Keratinocyte (primary cell): ENCODE data around the gene DIAPH1. TPM values are rescaled to one million over a fixed set of nuclear protein-coding genes. Genes with fewer than 3 reads are reported as not detected.

Experiments
- DNase-seq: peaks from one replicate; pipeline ENCODE4 v3.0.0-alpha.2; 2011; ENCODE audit warnings: low read depth, missing footprints, low spot score
- FAIRE-seq: peaks from 2 replicates; lab custom pipeline; 2011; peaks lifted over from hg19 to GRCh38; lab: Jason Lieb, UNC
- H2AFZ ChIP-seq: 2 replicates; pipeline ENCODE4 v1.6.0; 2012; ENCODE audit warnings: low read length, control low read depth, inconsistent platforms; ENCODE audit not compliant: control insufficient read depth
- H3K27ac ChIP-seq: 2 replicates; pipeline ENCODE4 v1.5.1; 2011; ENCODE audit warnings: low read length; ENCODE audit not compliant: control insufficient read depth, insufficient read depth
- H3K27me3 ChIP-seq: 3 replicates; pipeline ENCODE4 v1.6.0; 2011; ENCODE audit warnings: low read length; ENCODE audit not compliant: control insufficient read depth, insufficient read depth; ENCODE audit errors: extremely low read depth
- H3K36me3 ChIP-seq, 2 experiments: 2 replicates in 1 of 2; 3 replicates in 1 of 2; pipeline ENCODE4 v1.5.1; 2011; ENCODE audit warnings: low read length in 2 of 2, mild to moderate bottlenecking in 1 of 2; ENCODE audit not compliant: control insufficient read depth in 2 of 2, insufficient read depth in 2 of 2; ENCODE audit errors: extremely low read depth in 1 of 2
- H3K4me1 ChIP-seq: 3 replicates; pipeline ENCODE4 v1.5.1; 2011; ENCODE audit warnings: low read length; ENCODE audit not compliant: control insufficient read depth, insufficient read depth; ENCODE audit errors: extremely low read depth
- H3K4me2 ChIP-seq: 3 replicates; pipeline ENCODE4 v1.6.0; 2011; ENCODE audit warnings: low read depth, low read length; ENCODE audit not compliant: control insufficient read depth, insufficient read depth; ENCODE audit errors: extremely low read depth
- H3K4me3 ChIP-seq, 3 experiments: fragments of 200-600 bp in 1 of 3; sonication (generic) in 1 of 3; 2 replicates in 2 of 3; 3 replicates in 1 of 3; pipeline ENCODE4 v1.5.1; 2011 to 2016; ENCODE audit warnings: low read length in 3 of 3, mild to moderate bottlenecking in 3 of 3, control low read depth in 2 of 3, inconsistent platforms in 1 of 3, low read depth in 1 of 3, mixed read lengths in 1 of 3, mixed run types in 1 of 3, moderate library complexity in 1 of 3; ENCODE audit not compliant: control insufficient read depth in 2 of 3, insufficient read depth in 2 of 3; ENCODE audit errors: extremely low read depth in 1 of 3
- H3K79me2 ChIP-seq: 2 replicates; pipeline ENCODE4 v1.6.0; 2012; ENCODE audit warnings: low read length; ENCODE audit not compliant: control insufficient read depth, insufficient read depth
- H3K9ac ChIP-seq: 3 replicates; pipeline ENCODE4 v1.6.0; 2011; ENCODE audit warnings: low read length; ENCODE audit not compliant: control insufficient read depth, insufficient read depth; ENCODE audit errors: extremely low read depth
- H3K9me1 ChIP-seq: 3 replicates; pipeline ENCODE4 v1.6.0; 2011; ENCODE audit warnings: low read length; ENCODE audit not compliant: control insufficient read depth, insufficient read depth; ENCODE audit errors: extremely low read depth
- H3K9me3 ChIP-seq: 2 replicates; pipeline ENCODE4 v1.5.1; 2012; ENCODE audit warnings: low read depth, low read length; ENCODE audit not compliant: control insufficient read depth
- H4K20me1 ChIP-seq: 3 replicates; pipeline ENCODE4 v1.6.0; 2011; ENCODE audit warnings: low read length; ENCODE audit not compliant: control insufficient read depth, insufficient read depth; ENCODE audit errors: extremely low read depth
- CTCF ChIP-seq, 3 experiments: IDR thresholded peaks in 1 of 3; conservative IDR thresholded peaks in 1 of 3; optimal IDR thresholded peaks in 1 of 3; 2 replicates in 2 of 3; 3 replicates in 1 of 3; pipeline versions ENCODE3 to v1.5.1; 2011; ENCODE audit warnings: low read length in 3 of 3, mild to moderate bottlenecking in 3 of 3, moderate library complexity in 2 of 3, control low read depth in 1 of 3, inconsistent platforms in 1 of 3; ENCODE audit not compliant: insufficient read depth in 2 of 3; ENCODE audit errors: extremely low read depth in 1 of 3
- EZH2 ChIP-seq: IDR thresholded peaks from one replicate; pipeline ENCODE4 v1.6.1; 2012; ENCODE audit warnings: inconsistent platforms, mild to moderate bottlenecking, low read length, moderate library complexity
- dilution Hi-C: fragments of 300-500 bp; cut with MboI; formaldehyde crosslinking; loops from one replicate; pipeline ENCODE4 v1.7.0; 2020; ENCODE audit warnings: low sequenced_read_pairs; ENCODE audit not compliant: extremely low pct_ligation_motif_present
- polyA plus RNA-seq, 5 experiments: library from polyadenylated mRNA; depleted of rRNA in 3 of 5; stranded (reverse) in 3 of 5; stranded (forward) in 1 of 5; unstranded in 1 of 5; fragments of >200 nt; gene quantifications; 1 replicate in 1 of 5; 2 replicates in 3 of 5; 3 replicates in 1 of 5; pipeline versions ENCODE4 v1.2.1 to v1.2.3, GENCODE V29; 2011 to 2012; ENCODE audit warnings: missing spikeins in 2 of 5, low read depth in 1 of 5, low replicate concordance in 1 of 5

Gene DIAPH1
- polyA plus RNA-seq, 1 donor (not counting 4 experiments of a cell fraction or from before 2014, with no cell fraction given): 72.0 TPM

- H4K20me1 ChIP-seq: no peaks in the 10 kb centered on the region
- FAIRE-seq (no peak), DNase-seq (no peak)
- H3K36me3 ChIP-seq: peaks cover 0 to 3% of the 10 kb centered on the region in 2 experiments
- no peak overlapping the region for H3K4me3 ChIP-seq
- H3K27ac ChIP-seq: no peak overlapping the region
- no peaks in the 10 kb centered on the region for H3K27me3 ChIP-seq
- TF ChIP-seq CTCF (optimal IDR thresholded peaks at IDR 0.05 in 1 of 3, IDR thresholded peaks at IDR 0.05 in 1 of 3, conservative IDR thresholded peaks at IDR 0.05 in 1 of 3; ENCODE audit: extremely low read depth in 1 of 3, insufficient read depth in 2 of 3, low read length in 3 of 3) (no peak), EZH2 (no peak)
- no peaks in the 10 kb centered on the region for H3K79me2 ChIP-seq
- dilution Hi-C loops: no loop called here
- no peak overlapping the region for H2AFZ ChIP-seq
- H3K9me3 ChIP-seq: no peaks in the 10 kb centered on the region
- H3K9me1 ChIP-seq: no peaks in the 10 kb centered on the region
- H3K9ac ChIP-seq: no peak overlapping the region
- peaks cover 10% of the 10 kb centered on the region for H3K4me1 ChIP-seq
- no peak overlapping the region for H3K4me2 ChIP-seq
Measured at GRCh38 chr5:141493500-141494422, 125.0 kb downstream of the DIAPH1 start.

GRCh38 chr5:141492168-141492885 is 126.5 kb downstream of the DIAPH1 start:
- H3K4me3 ChIP-seq: no peak overlapping the region
- no peak overlapping the region for H3K4me2 ChIP-seq
- peaks cover 0 to 3% of the 10 kb centered on the region in 2 experiments for H3K36me3 ChIP-seq
- no peak overlapping the region for H2AFZ ChIP-seq
- no peaks in the 10 kb centered on the region for H4K20me1 ChIP-seq
- peaks cover 21% of the 10 kb centered on the region for H3K4me1 ChIP-seq
- H3K9ac ChIP-seq: no peak overlapping the region
- no peaks in the 10 kb centered on the region for H3K27me3 ChIP-seq
- H3K79me2 ChIP-seq: no peaks in the 10 kb centered on the region
- DNase-seq: no peak
- no peak for FAIRE-seq
- dilution Hi-C loops: no loop called here
- H3K9me3 ChIP-seq: no peaks in the 10 kb centered on the region
- no peaks in the 10 kb centered on the region for H3K9me1 ChIP-seq
- no peak for TF ChIP-seq CTCF (optimal IDR thresholded peaks at IDR 0.05 in 1 of 3, IDR thresholded peaks at IDR 0.05 in 1 of 3, conservative IDR thresholded peaks at IDR 0.05 in 1 of 3; ENCODE audit: extremely low read depth in 1 of 3, insufficient read depth in 2 of 3, low read length in 3 of 3)
- no peak for TF ChIP-seq EZH2
- no peak overlapping the region for H3K27ac ChIP-seq
